Skin epidermis (tissue), 12 donors: ENCODE measurements around the gene CIROP.
"Not testable (repeated sequence)": the region's sequence is repeated elsewhere in the genome, so short reads cannot be mapped to it uniquely, and the experiment has no call there.

Experiments used
- H3K27ac ChIP-seq, 21 experiments: fragments of 200-600 bp; sonication (generic) in 11 of 21; one replicate each; pipeline ENCODE4 v1.5.0; 2020; ENCODE audit warnings: mild to moderate bottlenecking in 3 of 21, inconsistent platforms in 2 of 21, moderate library complexity in 2 of 21
- H3K4me3 ChIP-seq, 7 experiments: fragments of 200-600 bp; sonication (generic) in 2 of 7; one replicate each; pipeline ENCODE4 v1.5.0; 2020; ENCODE audit warnings: inconsistent platforms in 2 of 7, mild to moderate bottlenecking in 2 of 7, moderate library complexity in 1 of 7

CIROP gene

DNA sequence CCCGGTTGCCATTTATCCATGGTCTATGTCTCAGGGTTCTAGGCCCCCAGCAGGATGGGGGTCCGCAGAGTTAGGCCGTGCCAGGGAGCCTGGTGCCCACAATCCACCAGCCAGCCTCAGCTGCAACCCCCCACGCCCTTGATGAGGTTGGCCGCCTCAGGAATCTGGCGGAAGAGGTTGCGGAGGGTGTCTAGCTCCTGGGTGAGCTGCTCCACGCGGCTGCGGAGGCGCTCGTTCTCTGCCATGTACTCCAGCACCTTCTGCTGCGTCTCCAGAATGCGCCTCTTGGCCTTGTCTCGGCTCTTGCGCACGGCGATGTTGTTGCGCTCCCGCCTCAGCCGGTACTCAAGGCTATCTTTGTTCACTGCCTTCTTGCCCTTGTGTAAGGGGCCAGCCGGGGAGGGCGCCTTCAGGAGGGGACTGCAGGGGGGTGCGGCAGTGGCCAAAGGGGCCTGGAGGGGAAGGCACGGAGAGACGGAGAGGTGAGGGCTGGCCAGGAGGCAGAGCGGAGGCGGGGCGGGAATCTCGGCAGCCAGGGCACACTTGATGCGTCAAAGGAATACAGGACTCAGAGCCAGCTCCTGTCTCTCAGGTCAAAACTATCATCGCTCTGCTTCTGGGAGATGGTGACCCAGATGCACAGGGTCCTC is 12.7 kb upstream of the CIROP start:
- H3K27ac ChIP-seq, result peak overlapping the region in 1 of 21 experiments; percentile 22
- H3K4me3 ChIP-seq, result no peak overlapping the region

DNA sequence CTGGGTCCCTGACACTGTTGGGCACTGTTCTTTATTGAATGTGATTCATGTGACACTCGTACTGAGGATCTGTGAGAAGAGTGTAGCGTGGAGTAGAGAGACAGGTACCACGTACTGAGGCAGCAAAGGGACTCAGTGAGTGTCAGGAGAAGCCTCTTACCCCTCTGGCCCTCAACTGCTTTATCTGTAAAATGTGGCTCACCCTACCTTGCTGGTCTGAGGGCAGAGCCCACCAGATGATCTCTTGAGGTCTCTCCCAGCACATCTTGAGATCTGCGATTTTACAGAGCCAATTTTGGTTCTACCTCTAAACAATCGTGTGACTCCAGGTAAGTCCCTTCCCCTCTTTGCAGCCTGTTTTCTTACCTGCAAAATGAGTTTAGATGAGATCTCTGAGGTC is 11.1 kb upstream of the CIROP start:
- Histone ChIP-seq H3K4me3 (no peak overlapping the region), H3K27ac (peak overlapping the region in 1 of 21 experiments; percentile 45)

DNA sequence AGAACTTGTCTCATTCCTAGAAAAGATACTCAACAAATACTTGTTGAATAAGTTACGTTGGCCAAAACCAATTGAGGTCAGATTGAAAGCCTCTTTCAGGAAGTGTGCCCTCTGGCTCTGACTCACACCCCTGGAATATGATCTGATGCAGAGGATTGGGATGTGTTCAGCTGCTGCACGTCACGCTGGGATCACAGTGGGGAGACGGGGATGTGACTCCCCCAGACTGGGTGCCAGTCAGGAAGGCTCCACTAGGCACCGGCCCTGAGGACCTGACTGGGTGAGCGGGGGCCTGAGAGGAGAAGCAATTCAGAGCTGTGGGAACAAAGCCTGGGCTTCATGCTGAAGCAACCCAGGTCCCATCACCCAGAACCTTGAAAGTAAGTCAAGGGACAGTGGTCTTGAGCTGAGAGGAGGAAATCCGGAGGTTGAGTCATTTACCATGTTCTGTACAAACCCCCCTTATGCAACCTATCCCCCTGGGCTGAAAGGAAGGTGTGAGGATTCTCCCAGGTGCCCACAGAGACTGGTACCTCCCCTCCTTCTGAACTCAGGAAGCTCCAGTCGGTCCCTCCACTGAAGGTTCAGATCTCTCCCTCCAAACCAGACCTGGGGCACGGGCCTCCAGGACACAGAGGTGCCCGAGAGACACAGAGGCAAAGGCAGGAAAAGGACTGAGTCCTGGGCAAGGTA is 10.4 kb upstream of the CIROP start:
- H3K27ac ChIP-seq, result peak overlapping the region in 4 of 21 experiments; percentile 7 to 45 (median 12)
- H3K4me3 ChIP-seq, result no peak overlapping the region

DNA sequence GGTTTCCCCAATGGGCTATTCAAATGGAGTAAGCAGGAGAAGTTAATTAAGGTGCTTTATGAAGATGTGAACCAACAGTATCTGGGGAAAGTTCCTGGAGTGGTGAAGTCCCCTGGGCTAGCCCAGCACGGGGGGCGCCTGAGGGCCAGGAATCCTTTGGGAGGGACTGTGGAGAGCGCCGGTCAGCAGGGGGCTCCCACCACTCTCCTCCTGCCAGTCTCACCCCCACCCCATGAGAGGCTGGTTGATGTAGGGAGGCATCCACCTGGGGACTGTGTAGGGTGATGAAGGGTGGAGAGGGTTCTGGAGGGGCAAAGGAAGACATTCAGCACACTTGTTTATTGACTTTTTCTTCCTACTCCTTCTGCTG is 9.9 kb upstream of the CIROP start:
- H3K27ac ChIP-seq, result peak overlapping the region in 2 of 21 experiments; percentile 7 to 14
- H3K4me3 ChIP-seq, result no peak overlapping the region

DNA sequence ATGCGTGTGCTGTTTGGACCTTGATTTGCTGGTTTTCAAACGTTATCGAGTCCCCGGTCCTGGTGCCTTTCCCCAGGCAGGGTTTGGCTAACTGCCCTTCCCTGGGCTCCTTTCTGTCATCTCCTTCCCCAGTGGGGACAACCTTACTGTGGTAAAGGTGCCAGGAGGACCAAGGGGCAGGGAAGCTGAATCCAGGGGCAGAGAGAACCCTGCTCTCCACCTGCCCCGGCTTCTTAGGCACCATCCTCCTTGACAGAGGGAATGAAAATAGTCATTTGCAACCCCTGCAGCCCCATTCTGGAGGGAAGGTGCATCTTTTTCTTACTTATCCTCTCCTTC is 9.3 kb upstream of the CIROP start:
- Histone ChIP-seq H3K4me3 (no peak overlapping the region), H3K27ac (peak overlapping the region in 2 of 21 experiments; percentile 17 to 39)

GRCh38 chr14:23113431-23114119 is 8.8 kb upstream of the CIROP start:
- no peak overlapping the region for H3K4me3 ChIP-seq
- peak overlapping the region in 2 of 21 experiments; percentile 17 to 39 for H3K27ac ChIP-seq

DNA sequence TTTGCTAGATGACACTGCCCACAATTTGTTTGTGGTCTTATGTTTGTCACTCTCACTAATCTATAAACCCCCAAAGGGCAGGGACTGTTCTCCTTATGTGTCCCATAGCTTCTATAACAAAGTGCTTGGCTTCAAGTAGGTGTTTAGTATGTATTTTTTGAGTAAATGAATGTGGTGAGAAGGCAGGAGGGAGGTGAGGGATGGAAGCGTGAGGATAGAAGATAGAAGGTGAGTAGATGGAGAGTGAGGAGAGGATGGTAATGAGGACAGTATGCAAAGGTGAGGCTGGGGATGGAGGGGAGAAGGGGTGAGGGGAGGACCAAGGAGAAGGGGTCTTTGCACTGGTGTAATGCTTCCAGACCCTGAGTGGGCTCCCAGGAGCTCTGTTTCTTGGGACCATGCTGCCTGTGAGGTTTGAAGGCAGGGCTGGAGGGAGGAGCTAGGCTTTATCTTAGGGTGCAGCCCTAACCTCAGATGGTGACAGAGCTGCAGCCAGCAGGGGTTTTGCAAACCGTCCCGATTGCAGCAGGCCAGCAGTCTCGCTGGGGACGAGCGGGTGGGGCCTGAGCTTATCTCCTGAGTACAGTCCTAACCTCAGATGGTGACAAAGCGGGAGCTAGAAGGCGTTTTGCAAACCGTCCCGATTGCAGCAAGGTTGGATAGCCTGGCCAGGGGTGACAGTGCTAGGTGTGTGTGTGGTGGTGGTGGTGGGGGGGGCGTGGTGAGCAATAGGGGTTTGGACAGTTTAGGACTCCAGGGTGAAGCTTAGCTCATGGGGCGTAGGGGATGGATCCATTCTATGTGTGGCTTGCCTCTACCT is 7.8 kb upstream of the CIROP start:
- H3K27ac ChIP-seq, result no peak overlapping the region
- H3K4me3 ChIP-seq, result no peak overlapping the region

GRCh38 chr14:23110579-23111365 is 6.0 kb upstream of the CIROP start:
- H3K27ac ChIP-seq, result no peak overlapping the region
- H3K4me3 ChIP-seq, result no peak overlapping the region

GRCh38 chr14:23109769-23110168 is 5.0 kb upstream of the CIROP start:
- no peak overlapping the region for H3K27ac ChIP-seq
- H3K4me3 ChIP-seq, result no peak overlapping the region

DNA sequence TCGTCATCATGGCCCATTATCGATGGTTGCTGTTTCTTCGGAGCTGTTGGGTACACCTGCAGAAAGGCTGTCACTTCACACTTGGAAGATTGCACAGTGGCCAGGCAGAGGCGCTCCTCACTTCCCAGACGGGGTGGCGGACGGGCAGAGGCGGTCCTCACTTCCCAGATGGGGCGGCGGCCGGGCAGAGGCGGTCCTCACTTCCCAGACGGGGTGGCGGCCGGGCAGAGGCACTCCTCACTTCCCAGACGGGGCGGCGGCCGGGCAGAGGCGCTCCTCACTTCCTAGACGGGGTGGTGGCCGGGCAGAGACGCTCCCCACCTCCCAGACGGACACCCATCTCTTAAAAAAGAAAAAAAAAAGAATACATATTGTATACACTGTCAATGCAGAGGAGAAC is 3.4 kb upstream of the CIROP start:
- H3K4me3 ChIP-seq, H3K27ac ChIP-seq: not testable (repeated sequence)

GRCh38 chr14:23107620-23108019 is 2.8 kb upstream of the CIROP start:
- H3K4me3 ChIP-seq, H3K27ac ChIP-seq: not testable (repeated sequence)

- H3K4me3 ChIP-seq, result no peak overlapping the region
- no peak overlapping the region for H3K27ac ChIP-seq
These were observed 1.9 kb upstream of the CIROP start for GRCh38 chr14:23106747-23107045.

DNA sequence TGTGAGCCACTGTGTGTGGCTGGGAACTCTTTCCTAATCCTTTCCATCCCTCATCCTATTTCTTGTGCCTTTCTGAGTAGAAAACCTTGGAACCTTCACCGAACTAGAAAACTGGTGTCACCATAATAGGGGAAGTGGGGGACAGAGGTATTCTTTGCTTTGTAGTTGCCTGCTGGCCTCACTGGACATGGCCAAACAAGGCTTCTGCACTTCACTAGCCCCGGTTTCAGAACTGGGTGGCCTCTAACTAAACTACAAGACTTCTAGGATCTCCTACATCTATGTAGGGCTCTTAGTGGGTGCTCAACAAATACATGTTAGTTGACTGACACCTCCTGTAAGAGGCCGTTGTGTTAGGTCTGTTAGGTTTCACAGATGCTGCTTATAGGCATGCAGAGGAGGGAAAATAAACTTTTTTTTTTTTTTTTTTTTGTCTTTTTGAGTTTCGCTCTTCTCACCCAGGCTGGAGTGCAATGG is 597 bp upstream of the CIROP start:
- no peak overlapping the region for H3K4me3 ChIP-seq
- H3K27ac ChIP-seq, result no peak overlapping the region

- Histone ChIP-seq H3K4me3 (no peak overlapping the region), H3K27ac (no peak overlapping the region)
These were observed 659 bp downstream of the CIROP start for GRCh38 chr14:23104070-23104590.

DNA sequence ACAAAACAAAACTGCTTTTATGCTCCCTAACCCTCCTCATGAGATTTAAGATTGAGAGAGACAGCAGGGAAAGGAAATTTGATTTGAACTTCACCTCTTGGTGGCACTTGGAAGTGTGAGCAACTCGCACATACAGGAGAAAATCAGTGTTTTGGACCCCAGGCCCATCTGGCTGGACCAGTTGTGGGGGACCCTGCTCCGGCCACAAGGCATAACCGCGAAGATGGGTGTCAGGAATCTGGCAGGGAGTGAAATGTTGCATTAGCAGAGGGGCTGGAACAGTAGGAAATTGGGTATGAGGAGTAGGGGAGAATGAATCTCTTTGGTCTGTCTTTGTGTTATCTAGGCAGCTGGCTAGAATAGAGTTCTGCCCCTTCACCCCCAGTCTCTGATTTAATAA is 1.2 kb downstream of the CIROP start:
- H3K4me3 ChIP-seq, result no peak overlapping the region
- H3K27ac ChIP-seq, result no peak overlapping the region

- H3K27ac ChIP-seq, result no peak overlapping the region
- no peak overlapping the region for H3K4me3 ChIP-seq
These were observed 2.0 kb downstream of the CIROP start for GRCh38 chr14:23102801-23103200.

DNA sequence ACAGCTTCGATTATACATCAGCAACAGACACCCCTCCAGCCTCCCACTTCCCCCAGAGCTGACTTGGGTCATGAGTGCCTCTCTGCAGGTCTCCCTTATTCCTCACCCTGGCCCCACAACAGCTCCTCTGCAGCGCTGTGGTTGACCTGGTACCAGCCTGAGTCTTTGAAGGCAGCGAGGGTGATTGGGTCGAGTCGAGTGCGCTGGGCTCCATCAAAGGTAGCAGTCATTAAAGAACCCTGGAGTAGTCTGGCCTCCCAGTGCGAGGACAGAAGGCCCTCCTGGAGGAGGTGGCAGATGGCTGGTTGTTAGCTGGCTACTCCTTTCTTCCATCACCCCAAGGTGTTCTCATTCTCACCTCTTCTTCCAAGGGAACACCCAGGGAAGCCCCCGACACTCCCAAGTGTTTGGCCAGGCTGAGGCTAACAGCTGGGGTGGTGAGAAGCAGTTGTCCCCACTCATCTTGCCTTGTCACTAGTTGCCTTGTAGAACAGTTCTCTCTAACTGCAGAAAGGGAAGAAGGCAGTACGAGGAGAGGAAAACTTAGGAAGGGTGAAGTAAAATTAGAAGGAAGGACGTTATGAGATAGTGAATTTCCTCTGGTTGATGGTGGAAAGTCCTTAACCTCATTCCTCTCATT is 2.7 kb downstream of the CIROP start:
- Histone ChIP-seq H3K4me3 (no peak overlapping the region), H3K27ac (no peak overlapping the region)

GRCh38 chr14:23101213-23101970 is 3.4 kb downstream of the CIROP start:
- Histone ChIP-seq H3K27ac (no peak overlapping the region), H3K4me3 (no peak overlapping the region)
